Common myeloid progenitor, CD34-positive (primary cell): ENCODE measurements around the gene STK17A.

ENCODE experiments used
- CTCF ChIA-PET: fragments of 350-600 bp; sonication (Branson Sonifier 250); formaldehyde crosslinking; loops from one replicate; lab custom pipeline; 2021; ENCODE audit warnings: antibody characterized with exemption; lab: Charles Lee
- POLR2A ChIA-PET: fragments of 350-600 bp; sonication (Branson Sonifier 250); formaldehyde crosslinking; loops from one replicate; lab custom pipeline; 2021; ENCODE audit warnings: antibody characterized with exemption; lab: Charles Lee
- DNase-seq, 3 donors: peaks; one replicate each; pipeline versions ENCODE4 v3.0.0 to v3.0.0-alpha.2; 2013
- H3K27ac ChIP-seq, 2 experiments: 1 replicate in 1 of 2; 2 replicates in 1 of 2; pipeline ENCODE4 v1.7.0; 2013; ENCODE audit warnings: inconsistent platforms in 2 of 2, low read length in 2 of 2, mild to moderate bottlenecking in 2 of 2, low read depth in 1 of 2, moderate library complexity in 1 of 2; ENCODE audit not compliant: severe bottlenecking in 2 of 2, insufficient read depth in 1 of 2, poor library complexity in 1 of 2
- H3K27me3 ChIP-seq, 5 experiments: replicated peaks in 2 of 5; 1 replicate in 3 of 5; 2 replicates in 2 of 5; pipeline versions ENCODE4 v1.6.1 to v1.7.0; 2013; ENCODE audit warnings: low read length in 4 of 5, mild to moderate bottlenecking in 2 of 5, moderate library complexity in 2 of 5, inconsistent platforms in 1 of 5; ENCODE audit not compliant: insufficient read depth in 5 of 5, control insufficient read depth in 4 of 5
- H3K36me3 ChIP-seq, 4 experiments: 1 replicate in 2 of 4; 2 replicates in 2 of 4; pipeline versions ENCODE4 v1.6.1 to v1.7.0; 2013; ENCODE audit warnings: low read length in 3 of 4, control low read depth in 1 of 4, mild to moderate bottlenecking in 1 of 4; ENCODE audit not compliant: control insufficient read depth in 4 of 4, insufficient read depth in 4 of 4
- H3K4me1 ChIP-seq, 4 experiments: 1 replicate in 3 of 4; 2 replicates in 1 of 4; pipeline versions ENCODE4 v1.6.1 to v1.7.1; 2013; ENCODE audit warnings: low read length in 3 of 4, mild to moderate bottlenecking in 3 of 4, control low read depth in 1 of 4, inconsistent platforms in 1 of 4, moderate library complexity in 1 of 4; ENCODE audit not compliant: control insufficient read depth in 4 of 4, insufficient read depth in 4 of 4; ENCODE audit errors: control extremely low read depth in 1 of 4
- H3K4me3 ChIP-seq, 7 experiments: 1 replicate in 4 of 7; 2 replicates in 3 of 7; pipeline versions ENCODE4 v1.5.1 to v1.7.0; 2013; ENCODE audit warnings: mild to moderate bottlenecking in 7 of 7, low read length in 6 of 7, moderate library complexity in 6 of 7, inconsistent platforms in 2 of 7, low read depth in 2 of 7, control low read depth in 1 of 7; ENCODE audit not compliant: insufficient read depth in 4 of 7, control insufficient read depth in 1 of 7; ENCODE audit errors: extremely low read depth in 1 of 7
- H3K9me3 ChIP-seq, 5 experiments: 1 replicate in 4 of 5; 2 replicates in 1 of 5; pipeline versions ENCODE4 v1.6.1 to v1.7.1; 2013; ENCODE audit warnings: low read length in 4 of 5, mild to moderate bottlenecking in 2 of 5, inconsistent platforms in 1 of 5, low read depth in 1 of 5, moderate library complexity in 1 of 5; ENCODE audit not compliant: control insufficient read depth in 4 of 5, insufficient read depth in 2 of 5; ENCODE audit errors: control extremely low read depth in 1 of 5
- WGBS: methylation state at CpG from one replicate; pipeline ENCODE4 v1.1.5; 2013; ENCODE audit not compliant: insufficient coverage; 5-methylcytosine and 5-hydroxymethylcytosine counted together

Gene STK17A

DNA sequence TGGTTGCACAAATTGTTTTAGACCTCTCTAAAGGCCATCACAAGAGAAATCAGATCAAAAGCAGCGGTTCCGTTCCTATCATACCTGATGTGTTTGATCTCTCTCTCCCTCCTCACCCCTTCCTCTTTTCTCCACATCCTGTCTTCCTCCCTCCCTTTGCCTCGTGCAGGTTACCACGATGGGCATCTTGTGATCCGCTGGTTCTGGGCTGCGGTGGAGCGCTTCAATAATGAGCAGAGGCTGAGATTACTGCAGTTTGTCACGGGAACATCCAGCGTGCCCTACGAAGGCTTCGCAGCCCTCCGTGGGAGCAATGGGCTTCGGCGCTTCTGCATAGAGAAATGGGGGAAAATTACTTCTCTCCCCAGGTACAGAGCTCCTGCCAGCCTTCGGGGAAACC is 28.5 kb upstream of the STK17A start:
- H3K9me3 ChIP-seq = no peaks in the 10 kb centered on the region
- DNase-seq = no peak
- ChIA-PET CTCF (interaction anchor here (1.1 kb wide), 1 partner anchor 28 kb away, joined by 3 read pairs; no protein-coding TSS in a partner anchor), POLR2A (no interaction called here)
- 79% methylated on average over 13 of the region's 15 CpGs for WGBS
- no peak overlapping the region for H3K4me3 ChIP-seq
- peaks cover 0 to 11% (median 1%) of the 10 kb centered on the region in 4 experiments for H3K4me1 ChIP-seq
- peaks cover 0 to 10% (median 0%) of the 10 kb centered on the region in 5 experiments for H3K27me3 ChIP-seq
- H3K36me3 ChIP-seq = no peaks in the 10 kb centered on the region
- H3K27ac ChIP-seq = no peak overlapping the region

- Histone ChIP-seq H3K36me3 (no peaks in the 10 kb centered on the region), H3K27ac (no peak overlapping the region), H3K4me1 (peaks cover 0 to 11% (median 1%) of the 10 kb centered on the region in 4 experiments), H3K4me3 (no peak overlapping the region), H3K27me3 (peaks cover 0 to 10% (median 2%) of the 10 kb centered on the region in 5 experiments), H3K9me3 (no peaks in the 10 kb centered on the region)
- whole genome bisulfite sequencing = 100% methylated on average over 7 of the region's 7 CpGs
- ChIA-PET CTCF (interaction anchor here (0.7 to 1.1 kb wide), 2 partner anchors 11 to 15 kb away, joined by 3 to 4 read pairs; no protein-coding TSS in a partner anchor), POLR2A (no interaction called here)
- no peak for DNase-seq
These were observed 24.9 kb upstream of the STK17A start for GRCh38 chr7:43557831-43558495.

DNA sequence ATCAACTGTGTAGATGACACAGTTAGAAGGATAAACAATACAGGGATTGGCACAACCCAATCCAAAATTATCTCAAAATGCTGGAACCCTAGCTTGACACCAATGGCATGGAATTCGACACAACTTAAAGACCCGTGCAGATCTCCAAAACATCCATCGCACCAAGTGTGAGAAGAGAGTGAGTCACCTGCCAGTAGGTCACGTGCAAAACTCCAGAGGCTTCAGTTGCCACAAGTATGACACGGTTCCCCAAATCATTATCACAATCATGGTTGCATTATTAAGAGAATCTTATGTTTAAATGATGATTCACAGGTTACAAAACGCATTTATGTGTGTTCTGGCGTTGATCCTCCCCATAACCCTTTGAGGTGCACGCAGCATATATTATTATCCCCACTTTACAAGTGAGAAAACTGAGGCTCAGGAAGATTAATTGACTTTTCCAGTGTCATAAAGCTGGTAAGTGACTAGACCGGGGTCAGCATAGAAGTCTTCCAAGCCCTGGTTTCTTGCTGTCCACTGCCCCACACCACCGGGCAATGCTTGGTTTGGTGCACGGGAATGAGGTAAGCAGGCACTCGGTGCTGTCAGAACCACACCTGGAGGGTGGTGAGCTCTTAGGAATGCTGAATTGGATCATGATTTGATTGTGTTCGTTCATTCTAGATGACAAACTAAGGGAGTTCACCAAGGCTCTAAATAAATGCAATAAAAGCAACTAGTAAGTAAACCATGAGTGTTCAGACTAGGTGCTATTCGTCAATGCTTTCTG is 23.6 kb upstream of the STK17A start:
- peaks cover 0 to 10% (median 2%) of the 10 kb centered on the region in 5 experiments for H3K27me3 ChIP-seq
- POLR2A ChIA-PET = interaction anchor here (0.6 kb wide), 1 partner anchor 33 kb away, joined by 4 read pairs; no protein-coding TSS in a partner anchor
- no peak for DNase-seq
- peaks cover 0 to 2% (median 0%) of the 10 kb centered on the region in 4 experiments for H3K4me1 ChIP-seq
- H3K27ac ChIP-seq = no peak overlapping the region
- CTCF ChIA-PET = interaction anchor here (1.5 kb wide), 1 partner anchor 23 kb away, joined by 3 read pairs; the partner anchor contains the start of gene STK17A
- 96% methylated on average over 9 of the region's 14 CpGs for WGBS
- no peak overlapping the region for H3K4me3 ChIP-seq
- no peaks in the 10 kb centered on the region for H3K36me3 ChIP-seq
- no peaks in the 10 kb centered on the region for H3K9me3 ChIP-seq

GRCh38 chr7:43559946-43560335 is 23.0 kb upstream of the STK17A start:
- no peak for DNase-seq
- Histone ChIP-seq H3K27me3 (peaks cover 0 to 10% (median 2%) of the 10 kb centered on the region in 5 experiments), H3K9me3 (no peaks in the 10 kb centered on the region), H3K36me3 (no peaks in the 10 kb centered on the region), H3K4me3 (no peak overlapping the region), H3K27ac (no peak overlapping the region), H3K4me1 (no peaks in the 10 kb centered on the region)
- WGBS = 100% methylated on average over 1 of the region's 2 CpGs
- ChIA-PET POLR2A (no interaction called here), CTCF (interaction anchor here (1.5 kb wide), 1 partner anchor 23 kb away, joined by 3 read pairs; the partner anchor contains the start of gene STK17A)

- WGBS = 97% methylated on average over 5 of the region's 7 CpGs
- no peaks in the 10 kb centered on the region for H3K9me3 ChIP-seq
- DNase-seq = no peak
- H3K27ac ChIP-seq = no peak overlapping the region
- no peaks in the 10 kb centered on the region for H3K36me3 ChIP-seq
- no peaks in the 10 kb centered on the region for H3K4me1 ChIP-seq
- CTCF ChIA-PET = no interaction called here
- H3K4me3 ChIP-seq = no peak overlapping the region
- peaks cover 0 to 9% (median 2%) of the 10 kb centered on the region in 5 experiments for H3K27me3 ChIP-seq
- POLR2A ChIA-PET = no interaction called here
These were observed 22.1 kb upstream of the STK17A start for GRCh38 chr7:43560742-43561330.

DNA sequence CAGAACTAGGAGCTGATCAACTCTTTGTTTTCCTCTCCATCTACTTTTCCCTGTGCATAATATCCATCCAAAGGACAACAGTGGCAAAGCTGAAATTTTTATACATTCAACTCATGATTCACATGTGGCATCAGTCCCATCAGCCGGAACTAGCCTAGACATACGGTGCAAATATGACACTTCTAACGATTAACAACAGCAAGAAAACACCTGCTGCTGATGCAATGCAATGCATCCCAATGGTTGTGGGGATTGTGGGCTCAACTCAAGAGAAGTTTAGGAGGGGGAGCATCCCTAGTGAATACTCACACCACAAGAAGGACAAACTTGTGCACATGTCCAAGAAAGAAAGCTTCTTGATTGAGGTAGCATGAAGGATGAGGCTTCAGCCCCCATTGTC is 20.5 kb upstream of the STK17A start:
- no peaks in the 10 kb centered on the region for H3K36me3 ChIP-seq
- ChIA-PET POLR2A (no interaction called here), CTCF (interaction anchor here (1.1 to 1.2 kb wide), 2 partner anchors 12 to 138 kb away, joined by 3 to 4 read pairs; no protein-coding TSS in a partner anchor)
- DNase-seq = no peak
- no peak overlapping the region for H3K27ac ChIP-seq
- H3K4me3 ChIP-seq = no peak overlapping the region
- H3K27me3 ChIP-seq = peaks cover 0 to 5% (median 0%) of the 10 kb centered on the region in 5 experiments
- WGBS = 94% methylated on average over 3 of the region's 3 CpGs
- no peaks in the 10 kb centered on the region for H3K9me3 ChIP-seq
- no peaks in the 10 kb centered on the region for H3K4me1 ChIP-seq
